Measurements from ENCODE around the gene SMYD3.

SMYD3 gene

DNA sequence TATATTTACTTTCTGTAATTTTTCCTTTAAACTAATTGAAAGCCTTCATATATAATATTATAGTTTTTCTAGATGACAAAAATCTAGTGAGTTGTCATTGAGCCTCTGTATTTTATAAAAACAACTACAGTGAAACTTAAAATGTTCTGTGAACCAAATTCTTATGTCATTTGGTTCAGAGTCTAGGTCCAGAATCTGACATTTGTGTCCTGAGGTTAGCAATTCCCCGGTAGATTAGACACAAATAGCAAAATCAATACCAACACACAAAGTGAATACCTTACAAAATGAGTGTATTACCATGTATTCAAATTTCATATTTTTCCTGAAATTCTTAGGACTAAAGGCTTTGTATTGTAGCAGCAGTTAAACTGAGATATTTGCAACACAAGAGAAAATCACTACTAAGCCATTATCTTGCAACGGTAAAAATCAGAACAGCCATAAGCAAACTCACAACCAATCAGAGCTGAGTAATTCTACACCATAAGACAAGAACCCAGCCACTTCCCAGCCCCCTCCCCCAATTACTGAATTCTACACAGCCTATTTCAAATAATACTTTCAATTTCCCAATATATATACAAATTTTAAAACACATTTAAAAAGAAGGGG lies 573.5 kb downstream of the SMYD3 start:
- no peak for FAIRE-seq

DNA sequence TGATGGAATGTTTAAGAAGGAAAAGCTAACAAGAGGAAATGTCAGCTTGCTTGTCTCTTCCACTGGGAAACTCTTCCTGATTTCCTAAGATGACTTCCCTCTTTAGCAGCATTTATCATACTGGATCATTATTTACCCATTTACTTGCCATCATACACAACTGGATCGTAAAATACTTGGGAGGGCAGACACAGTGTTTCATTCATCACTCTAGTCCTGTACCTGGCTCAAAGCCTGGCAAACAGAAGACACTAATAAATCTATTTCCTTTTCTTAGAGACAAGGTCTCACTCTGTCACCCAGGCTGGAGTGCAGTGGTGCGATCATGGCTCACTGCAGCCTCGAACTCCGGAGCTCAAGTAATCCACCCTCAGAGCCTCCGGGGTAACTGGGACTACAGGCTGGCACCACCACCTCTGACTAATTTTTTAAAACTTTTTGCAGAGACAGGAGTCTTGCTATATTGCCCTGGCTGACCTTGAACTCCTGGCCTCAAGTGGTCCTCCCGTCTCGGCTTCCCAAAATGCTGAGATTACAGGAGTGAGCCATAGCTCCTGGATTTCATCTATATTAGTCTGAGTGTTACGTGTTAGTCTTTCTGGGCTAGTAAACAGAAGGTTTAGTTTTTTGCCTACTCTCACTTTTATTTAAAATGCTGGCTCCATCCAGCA lies 574.6 kb downstream of the SMYD3 start:
- FAIRE-seq: no peak

DNA sequence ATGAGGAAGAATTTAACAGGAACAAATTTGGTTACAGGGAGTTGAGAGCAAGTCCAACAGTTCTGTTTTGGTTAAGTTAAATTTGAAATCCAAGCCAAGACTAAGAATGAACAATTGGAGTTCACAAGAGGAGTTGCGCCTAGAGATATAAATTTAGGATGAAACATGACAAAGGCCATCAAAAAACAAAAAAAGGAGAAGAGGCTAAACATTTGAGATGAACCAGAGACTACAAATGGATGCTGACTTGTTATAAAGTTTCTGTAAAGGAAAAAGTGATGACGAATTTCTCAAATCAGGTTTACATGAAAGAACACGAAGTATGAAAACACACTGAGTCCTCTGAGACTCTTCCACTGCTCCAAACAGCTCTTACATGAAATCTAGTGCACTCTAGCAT lies 575.6 kb downstream of the SMYD3 start:
- FAIRE-seq: no peak

DNA sequence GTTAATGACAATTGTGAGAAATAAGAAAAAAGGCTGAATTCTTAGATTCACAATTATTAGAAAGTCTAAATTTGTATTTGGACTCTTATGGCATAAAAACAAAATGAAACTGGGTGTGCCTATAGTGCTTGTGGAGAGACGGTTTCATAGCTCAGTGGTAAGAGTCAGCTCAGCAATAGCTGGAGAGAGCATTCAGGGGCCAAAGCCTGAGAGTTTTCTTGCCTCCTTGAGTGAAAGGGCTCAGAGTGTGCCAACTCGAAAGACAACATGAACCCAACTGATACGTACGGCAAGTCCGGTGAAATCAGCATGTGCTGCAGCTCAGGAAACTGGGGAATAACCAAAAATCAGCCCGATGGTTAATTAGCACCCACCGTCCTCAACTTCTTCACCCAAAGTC lies 577.9 kb downstream of the SMYD3 start:
- FAIRE-seq: no peak

DNA sequence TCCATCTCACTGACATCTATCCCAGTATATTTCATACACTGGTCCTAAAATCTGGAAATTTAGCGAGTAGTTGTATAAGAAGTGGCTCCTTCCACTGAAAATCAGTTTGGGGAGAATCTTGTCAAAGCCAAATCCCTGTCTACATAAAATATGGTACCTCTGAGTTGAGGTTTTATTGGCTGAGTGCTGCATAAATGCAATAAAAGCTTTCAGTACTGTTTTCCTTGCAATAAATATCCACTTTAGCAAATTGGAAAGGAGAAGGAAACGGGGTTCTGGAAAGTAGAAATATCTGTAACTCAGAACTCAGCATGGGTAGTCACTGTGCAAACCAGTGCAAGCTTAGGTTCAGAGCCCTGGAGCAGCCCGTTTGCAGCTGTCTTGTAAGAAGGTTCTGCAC lies 580.2 kb downstream of the SMYD3 start:
- FAIRE-seq: no peak

DNA sequence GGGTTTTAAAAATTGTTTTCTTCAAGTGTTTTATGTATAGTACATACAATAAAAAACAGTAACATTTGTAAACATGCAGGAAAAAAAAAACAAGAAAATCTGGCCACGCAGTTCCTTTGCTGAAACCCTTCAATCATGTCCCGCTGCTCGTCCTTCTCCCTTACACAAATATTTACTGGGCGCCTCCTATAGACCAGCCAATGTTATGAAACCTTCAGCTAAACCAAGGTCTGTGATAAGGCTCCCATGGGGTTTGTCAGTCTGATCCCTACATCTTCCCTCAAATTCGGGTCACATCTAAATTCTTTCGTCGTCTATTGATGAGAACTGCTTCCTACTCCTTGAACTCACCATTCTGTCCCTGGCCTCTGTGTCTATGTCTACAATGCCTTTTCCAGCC lies 583.9 kb downstream of the SMYD3 start:
- no peak for FAIRE-seq

DNA sequence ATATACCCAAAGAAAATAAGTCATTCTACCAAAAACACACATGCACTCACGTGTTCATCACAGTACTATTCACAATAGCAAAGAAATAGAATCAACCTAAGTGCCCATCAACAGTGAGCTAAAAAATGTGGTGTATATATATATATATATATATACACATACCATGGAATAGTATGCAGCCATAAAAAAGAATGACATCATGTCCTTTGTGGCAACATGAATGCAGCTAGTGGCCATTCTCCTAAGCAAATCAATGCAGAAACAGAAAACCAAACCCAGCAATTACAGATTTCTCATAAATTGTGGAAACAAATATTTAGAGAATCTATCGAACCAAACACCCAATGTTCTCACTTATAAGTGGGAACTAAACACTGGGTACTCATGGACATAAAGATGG lies 585.7 kb downstream of the SMYD3 start:
- no peak for FAIRE-seq

DNA sequence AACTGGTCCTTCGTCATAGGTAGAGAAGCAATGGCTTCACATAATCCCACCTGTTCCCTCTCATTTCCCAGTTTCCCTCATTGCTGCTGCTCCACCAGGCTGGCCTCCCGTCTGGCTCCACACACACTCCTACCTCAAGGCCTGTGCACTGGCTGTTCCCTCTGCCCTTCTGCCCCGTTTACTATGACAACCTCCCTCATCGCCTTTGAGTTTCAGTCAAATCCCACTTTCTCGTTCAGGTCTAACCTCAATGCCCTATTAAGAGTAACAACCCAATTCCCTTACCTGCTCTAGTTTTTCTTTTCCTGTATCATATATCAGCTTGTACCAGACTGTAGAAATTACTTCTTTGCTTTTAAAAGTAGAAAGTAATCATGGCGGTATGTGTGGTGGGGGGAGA lies 589.7 kb downstream of the SMYD3 start:
- FAIRE-seq: no peak

DNA sequence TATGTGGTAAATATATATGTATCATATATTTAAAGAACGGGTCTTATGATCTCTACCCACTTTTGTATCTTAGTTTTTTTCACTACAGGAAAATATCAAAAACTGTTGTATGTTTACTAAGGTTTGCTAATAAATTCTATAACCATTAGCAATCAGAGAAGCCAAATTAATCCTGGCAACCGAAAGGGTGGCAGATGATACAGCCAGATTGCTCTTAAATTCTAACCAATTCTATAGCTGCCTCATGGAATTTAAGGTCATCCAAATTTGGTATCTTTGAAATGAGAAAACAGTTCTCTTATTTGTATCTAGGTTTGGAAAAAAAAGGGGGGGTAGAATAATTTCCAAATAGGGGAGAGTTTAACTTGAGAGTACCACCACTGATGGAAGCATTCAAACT lies 591.2 kb downstream of the SMYD3 start:
- no peak for FAIRE-seq

DNA sequence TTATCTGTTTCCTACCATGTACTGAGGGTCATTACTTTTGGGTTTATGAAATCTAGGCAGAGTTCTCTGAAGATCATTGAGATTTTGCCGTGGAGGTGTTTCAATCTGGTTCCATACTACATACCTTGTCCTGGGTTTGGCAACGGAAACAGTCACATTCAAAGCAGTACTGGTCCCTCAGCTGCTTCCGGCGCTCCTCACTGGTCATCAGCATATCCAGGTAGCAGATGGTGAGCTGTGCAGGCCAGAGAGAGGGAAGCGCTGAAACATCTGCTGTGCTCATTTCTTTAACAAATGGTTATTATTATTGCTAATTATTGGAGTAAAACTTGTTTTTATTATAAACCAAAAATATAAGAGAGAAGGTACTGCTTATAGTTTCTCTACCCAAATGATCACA lies 591.7 kb downstream of the SMYD3 start:
- no peak for FAIRE-seq

DNA sequence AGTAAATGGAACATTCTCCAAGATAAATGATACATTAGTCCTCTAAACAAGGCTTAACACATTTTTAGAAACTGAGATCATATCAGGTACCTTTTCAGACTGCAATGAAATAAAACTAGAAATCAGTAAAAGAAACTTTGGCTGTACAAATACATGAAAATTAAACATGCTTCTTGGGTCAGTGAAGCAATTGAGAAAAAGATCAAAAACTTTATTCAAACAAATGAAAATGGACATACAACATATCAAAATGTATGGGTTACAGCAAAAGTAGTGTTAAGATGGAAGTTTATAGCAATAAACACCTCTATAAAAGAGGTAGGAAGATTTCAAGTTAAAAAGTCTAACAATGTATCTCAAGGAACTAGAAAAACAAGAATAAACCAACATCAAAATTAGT lies 598.5 kb downstream of the SMYD3 start:
- FAIRE-seq: no peak

DNA sequence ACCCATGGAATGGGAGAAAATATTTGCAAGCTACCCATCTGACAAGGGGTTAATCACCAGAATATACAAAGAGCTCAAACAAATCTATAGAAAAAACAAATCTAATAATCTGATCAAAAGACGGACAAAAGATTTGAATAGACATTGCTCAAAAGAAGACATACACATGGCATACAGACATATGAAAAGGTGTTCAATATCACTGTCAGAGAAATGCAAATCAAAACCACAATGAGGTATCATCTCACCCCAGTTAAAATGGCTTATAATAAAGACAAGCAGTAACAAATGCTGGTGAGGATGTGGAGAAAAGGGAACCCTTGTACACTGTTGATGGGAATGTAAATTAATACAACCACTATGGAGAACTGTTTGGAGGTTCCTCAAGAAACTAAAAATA lies 600.9 kb downstream of the SMYD3 start:
- no peak for FAIRE-seq

DNA sequence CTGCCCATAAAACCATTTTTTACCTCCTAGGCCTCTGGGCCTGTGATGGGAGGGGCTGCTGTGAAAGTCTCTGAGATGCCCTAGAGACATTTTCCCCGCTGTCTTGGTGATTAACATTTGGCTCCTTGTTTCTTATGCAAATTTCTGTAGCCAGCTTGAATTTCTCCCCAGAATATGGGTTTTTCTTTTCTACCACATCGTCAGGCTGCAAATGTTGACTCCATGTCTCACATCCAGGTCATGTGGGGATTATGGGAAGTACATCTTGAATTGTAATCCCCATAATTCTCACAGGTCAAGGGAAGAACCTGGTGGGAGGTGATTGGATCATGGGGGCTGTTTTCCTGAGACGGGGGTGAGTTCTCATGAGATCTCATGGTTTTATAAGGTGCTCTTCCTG lies 603.2 kb downstream of the SMYD3 start:
- FAIRE-seq: no peak

DNA sequence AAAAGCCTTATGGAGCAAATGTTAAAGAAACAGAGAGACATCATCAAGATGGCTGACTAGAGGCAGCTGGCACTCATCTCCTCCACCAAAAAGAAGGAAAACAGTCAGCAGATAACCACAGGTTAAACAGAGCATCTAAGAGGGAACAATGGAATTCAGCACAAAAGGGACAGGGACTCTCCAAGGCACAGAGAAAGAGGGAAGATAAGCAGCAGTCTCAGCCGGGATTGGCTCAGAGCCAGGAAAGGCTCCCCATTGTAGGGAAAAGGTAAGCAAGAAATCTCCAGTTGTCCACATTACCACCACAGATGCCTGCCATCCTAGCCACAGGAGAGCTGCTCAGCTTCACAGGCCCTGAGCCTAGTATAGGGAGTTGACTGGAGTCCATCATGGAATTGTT lies 605.5 kb downstream of the SMYD3 start:
- FAIRE-seq: no peak

DNA sequence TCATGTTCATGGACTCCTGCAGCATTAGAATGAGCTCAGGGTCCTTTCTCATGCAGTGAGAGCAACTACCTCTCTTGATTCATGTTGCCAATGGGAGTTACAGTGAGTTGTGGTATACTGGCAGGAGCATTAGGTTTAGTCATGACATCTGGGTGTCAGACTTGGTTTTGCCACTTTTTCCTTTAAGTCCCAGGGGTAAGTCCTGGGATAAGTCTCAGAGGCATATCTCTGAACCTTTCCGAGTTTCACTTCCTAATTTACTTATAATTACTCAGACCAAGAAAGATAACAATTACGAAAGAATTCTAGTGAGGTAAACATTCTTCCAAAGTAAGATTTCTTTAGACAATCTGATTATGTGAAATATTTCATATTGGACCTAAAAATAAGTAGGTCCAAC lies 606.0 kb downstream of the SMYD3 start:
- no peak for FAIRE-seq

DNA sequence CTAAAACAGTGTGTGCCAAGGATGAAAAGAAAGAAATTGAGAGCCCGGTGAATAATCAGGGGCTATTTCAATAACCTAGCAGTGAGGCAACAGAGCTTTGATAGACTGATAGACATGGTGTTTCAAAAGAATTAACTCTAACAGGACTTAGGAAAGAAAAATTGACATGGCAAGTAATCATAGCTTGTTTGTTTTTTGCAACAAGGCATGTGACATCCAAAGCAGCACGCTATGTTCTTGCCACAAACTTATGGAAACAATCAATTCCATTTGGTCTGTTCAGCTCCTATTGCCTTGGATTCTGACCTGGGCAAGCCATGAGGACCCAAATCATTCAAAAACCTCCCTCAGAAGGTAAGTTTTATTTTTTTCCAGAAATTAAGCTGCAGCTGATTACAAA lies 608.5 kb downstream of the SMYD3 start:
- no peak for FAIRE-seq

DNA sequence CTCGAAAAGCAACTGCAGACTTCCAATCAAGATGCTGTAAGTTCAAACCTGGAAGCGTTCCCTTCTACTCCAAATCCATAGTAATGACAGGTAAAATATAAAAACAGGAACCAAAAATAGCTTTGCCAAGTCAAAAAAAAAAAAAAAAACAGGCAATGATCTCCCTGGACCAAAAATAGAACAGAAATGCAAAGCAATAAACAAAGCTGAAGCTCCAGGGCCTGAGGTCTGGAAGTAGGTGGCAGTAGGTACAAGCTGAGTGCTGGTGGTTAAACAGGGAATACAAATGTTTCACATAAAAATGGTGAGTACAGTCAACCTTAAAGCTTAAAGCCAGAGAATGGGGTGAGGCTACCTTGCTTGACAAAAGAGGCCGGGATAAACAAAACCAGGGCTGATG lies 610.8 kb downstream of the SMYD3 start:
- no peak for FAIRE-seq

DNA sequence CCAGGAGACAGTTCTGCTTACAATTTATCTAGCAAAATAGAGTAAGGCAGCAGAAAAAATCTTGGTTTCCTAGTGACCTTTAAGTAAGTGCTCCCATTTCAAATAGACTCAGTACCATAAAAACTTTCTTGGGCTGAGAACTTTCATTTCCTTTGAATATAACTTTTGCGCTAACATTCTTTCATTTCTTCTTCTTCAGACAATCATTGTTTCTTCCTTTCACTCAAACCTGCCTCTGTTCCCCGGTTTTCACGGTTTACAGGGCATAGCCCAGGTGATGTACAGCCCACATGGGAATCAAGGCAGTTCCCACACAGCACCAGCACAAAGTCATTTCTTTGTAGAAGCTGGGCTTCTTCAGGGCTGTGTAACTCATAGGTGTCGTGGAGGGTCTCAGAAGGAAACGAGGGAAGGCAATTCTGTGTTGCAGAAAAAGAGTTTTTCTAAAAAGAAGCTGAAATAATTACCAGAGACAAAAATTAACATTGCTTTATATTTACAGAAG lies 611.6 kb downstream of the SMYD3 start:
- no peak for FAIRE-seq

DNA sequence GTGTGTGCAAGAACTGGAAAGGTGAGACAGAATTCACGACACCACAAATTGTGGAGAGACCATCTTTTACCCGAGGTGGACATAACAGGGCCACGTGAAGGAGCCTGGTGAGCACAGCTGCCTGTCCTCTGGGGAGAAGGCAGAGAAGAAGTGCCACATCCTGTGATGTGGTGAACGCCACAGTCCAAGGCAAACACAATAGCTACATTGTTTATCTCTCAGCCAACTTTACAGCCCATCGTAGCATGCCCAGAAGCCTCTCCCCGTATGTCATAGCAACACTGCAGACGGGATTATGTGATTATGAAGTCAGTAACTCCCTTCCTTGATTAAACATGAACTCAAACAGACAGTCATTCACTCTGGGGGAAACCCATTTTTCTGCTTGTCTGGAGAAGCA lies 612.2 kb downstream of the SMYD3 start:
- FAIRE-seq: no peak

DNA sequence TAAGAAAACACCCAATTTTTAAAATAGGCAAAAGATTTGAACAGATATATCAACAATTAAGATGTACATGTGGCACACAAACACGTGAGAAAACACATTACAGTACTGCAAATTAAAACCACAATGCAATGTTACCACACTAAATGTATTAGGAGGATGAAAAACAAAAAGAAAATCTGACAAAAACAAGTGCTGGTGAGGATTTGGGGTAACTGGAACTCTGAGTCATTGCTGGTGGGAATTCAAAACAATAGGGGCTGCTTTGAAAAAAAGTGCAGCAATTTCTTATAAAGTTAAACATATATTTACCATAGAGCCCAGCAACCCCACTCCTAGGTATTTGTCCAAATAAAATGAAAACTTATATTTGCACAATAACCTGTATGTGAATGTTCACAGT lies 614.1 kb downstream of the SMYD3 start:
- FAIRE-seq: no peak

DNA sequence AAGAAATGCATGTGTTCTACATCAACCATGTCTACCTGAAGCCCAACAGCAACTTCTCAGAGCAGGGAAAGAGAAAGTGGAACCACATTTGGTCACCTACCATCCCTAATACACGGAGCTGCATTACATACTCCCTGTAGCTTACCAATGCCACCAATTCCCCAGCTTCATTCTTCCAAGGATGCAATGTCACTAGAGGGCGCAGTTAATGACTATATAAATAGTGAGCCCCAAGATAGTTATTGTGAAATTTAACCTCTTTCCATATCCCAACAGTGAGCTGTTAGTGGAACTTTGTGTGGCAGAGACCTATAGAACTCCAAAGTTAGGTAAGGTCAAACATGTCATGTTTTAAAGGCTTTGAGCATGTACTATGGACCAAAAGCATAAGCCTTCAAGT lies 618.3 kb downstream of the SMYD3 start:
- FAIRE-seq: no peak

DNA sequence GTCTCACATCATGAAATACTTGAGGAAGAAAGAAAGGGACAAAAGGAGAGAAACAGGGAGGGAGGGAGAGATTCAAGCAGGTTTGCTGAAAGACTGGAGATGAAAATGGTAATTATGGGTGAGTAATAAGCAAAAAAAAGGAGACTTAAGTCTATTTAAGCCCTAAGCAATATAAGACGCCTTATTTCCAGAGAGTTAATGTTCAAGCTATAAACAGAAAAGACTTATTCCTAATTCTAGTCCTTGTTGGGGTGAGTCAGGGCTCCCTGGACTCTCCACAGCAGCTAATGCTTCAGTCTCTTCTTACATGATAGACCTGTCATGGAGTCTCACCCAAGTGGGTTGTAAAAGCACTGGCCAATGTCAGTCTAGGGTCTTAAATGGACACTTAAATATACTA lies 619.2 kb downstream of the SMYD3 start:
- no peak for FAIRE-seq

DNA sequence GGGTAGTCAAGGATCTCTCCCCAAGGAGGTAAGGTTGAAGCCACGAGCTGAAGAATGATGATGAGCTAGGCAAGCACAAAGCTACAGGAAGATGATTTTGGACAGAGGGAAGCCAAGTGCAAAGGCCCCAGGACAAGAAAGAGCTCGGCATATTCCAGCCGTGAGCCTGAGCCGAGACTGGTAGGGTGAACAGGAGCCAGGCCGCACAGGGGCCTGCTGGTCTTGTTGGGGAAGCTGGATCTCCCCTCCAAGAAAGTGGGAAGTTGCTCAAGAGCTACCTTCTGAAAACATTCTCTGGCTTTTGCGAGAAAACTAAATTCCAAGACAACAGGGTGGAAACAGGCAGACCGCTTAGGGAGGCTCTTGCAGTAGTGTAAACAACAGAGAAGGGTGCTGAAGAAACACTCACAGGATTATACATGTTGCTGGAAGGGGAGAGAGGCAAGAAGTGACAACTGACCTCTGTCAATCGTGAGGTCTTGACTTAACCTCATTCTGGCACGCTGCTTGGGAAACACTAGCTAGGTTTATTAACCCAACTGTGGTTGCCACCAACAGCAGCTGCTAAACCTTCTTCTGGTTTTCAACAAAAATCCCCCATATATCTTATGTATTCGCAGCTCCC lies 625.2 kb downstream of the SMYD3 start:
- no peak for FAIRE-seq

DNA sequence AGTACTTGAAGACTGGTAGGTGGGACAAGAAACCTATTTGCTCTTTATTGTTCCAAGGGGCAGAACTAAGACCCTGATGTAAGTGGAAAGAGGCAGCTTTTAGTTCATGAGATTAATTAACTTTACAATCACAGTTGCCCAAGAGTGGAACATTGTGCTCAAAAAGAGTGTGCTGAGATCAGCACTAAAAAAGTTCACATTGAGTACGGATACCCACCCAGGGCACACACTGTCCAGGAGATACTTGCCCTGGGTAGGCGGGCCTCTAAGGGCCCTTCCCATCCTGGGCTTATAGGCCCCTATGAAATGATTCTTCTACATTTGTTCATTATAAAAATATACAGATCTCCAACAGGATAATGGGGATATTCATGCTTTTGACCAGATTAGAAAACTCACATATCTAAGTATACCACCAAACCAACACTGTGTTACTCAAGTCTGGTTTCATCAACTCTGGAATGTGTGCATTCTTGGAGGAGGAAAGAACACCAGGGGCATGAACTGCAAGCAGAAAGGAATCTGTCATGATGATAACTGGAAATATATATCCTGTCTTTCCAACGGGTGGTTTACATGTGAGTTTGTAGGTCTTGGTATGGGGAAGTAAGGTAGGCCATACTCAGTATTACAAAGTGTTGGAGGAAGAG lies 626.2 kb downstream of the SMYD3 start:
- no peak for FAIRE-seq
